Amniotic epithelial cell (primary cell): ENCODE data around the gene MTLN.
"Not testable (repeated sequence)": the region's sequence is repeated elsewhere in the genome, so short reads cannot be mapped to it uniquely, and the experiment has no call there.

ENCODE experiments used
- DNase-seq: peaks from one replicate; pipeline ENCODE4 v3.0.0-alpha.2; 2010; ENCODE audit warnings: low read depth

The MTLN gene

GRCh38 chr2:110211938-110212858 lies at the start of gene MTLN:
TSS of gene MTLN (minus strand) at chr2:110212547. CDS start at chr2:110212525, 22 bp downstream.
- DNase-seq, result peak; percentile 56

GRCh38 chr2:110261910-110262309 lies 49.6 kb upstream of the MTLN start:
- DNase-seq, result not testable (repeated sequence)

GRCh38 chr2:110248081-110248795 lies 35.9 kb upstream of the MTLN start:
- not testable (repeated sequence) for DNase-seq

- DNase-seq, result not testable (repeated sequence)
These were observed 33.4 kb upstream of the MTLN start for GRCh38 chr2:110245488-110246435.

- DNase-seq, result not testable (repeated sequence)
These were observed 30.9 kb upstream of the MTLN start for GRCh38 chr2:110243283-110243682.

- DNase-seq, result not testable (repeated sequence)
These were observed 22.2 kb upstream of the MTLN start for GRCh38 chr2:110234514-110234913.

GRCh38 chr2:110229886-110230285 lies 17.5 kb upstream of the MTLN start:
- DNase-seq, result not testable (repeated sequence)

GRCh38 chr2:110222626-110223025 lies 10.3 kb upstream of the MTLN start:
- DNase-seq, result not testable (repeated sequence)

- DNase-seq, result no peak
These were observed 9.6 kb upstream of the MTLN start for GRCh38 chr2:110221938-110222337.

GRCh38 chr2:110220190-110220564 lies 7.8 kb upstream of the MTLN start:
- no peak for DNase-seq

GRCh38 chr2:110219496-110220189 lies 7.3 kb upstream of the MTLN start:
- DNase-seq, result peak; percentile 68

- not testable (repeated sequence) for DNase-seq
These were observed 6.5 kb upstream of the MTLN start for GRCh38 chr2:110218889-110219288.

GRCh38 chr2:110216803-110217202 lies 4.5 kb upstream of the MTLN start:
- DNase-seq, result no peak

GRCh38 chr2:110216199-110216598 lies 3.9 kb upstream of the MTLN start:
- no peak for DNase-seq

- DNase-seq, result no peak
These were observed 3.3 kb upstream of the MTLN start for GRCh38 chr2:110215566-110216158.

- no peak for DNase-seq
These were observed 2.7 kb upstream of the MTLN start for GRCh38 chr2:110215091-110215490.

- DNase-seq, result not testable (repeated sequence)
These were observed 1.2 kb upstream of the MTLN start for GRCh38 chr2:110213522-110213921.

GRCh38 chr2:110205660-110206455 lies 6.5 kb downstream of the MTLN start:
- DNase-seq, result peak; percentile 66

- DNase-seq, result peak; percentile 75
These were observed 7.7 kb downstream of the MTLN start, which contains the start of gene NPHP1 for GRCh38 chr2:110204408-110205385. TSS of gene NPHP1 (minus strand) at chr2:110205013. CDS start at chr2:110204968, 45 bp downstream.
